C4-2B (cell line): ENCODE measurements around the gene HOPX.

Source experiments
- ZFX ChIP-seq: fragments of 450-650 bp; IDR thresholded peaks from 2 replicates; pipeline ENCODE4 v1.6.1; 2017
- TF ChIP-seq, protein P1 (sequence below): fragments of 450-650 bp; conservative IDR thresholded peaks from 2 replicates; pipeline ENCODE4 v1.5.1; 2017; ENCODE audit warnings: mild to moderate bottlenecking

DNA sequence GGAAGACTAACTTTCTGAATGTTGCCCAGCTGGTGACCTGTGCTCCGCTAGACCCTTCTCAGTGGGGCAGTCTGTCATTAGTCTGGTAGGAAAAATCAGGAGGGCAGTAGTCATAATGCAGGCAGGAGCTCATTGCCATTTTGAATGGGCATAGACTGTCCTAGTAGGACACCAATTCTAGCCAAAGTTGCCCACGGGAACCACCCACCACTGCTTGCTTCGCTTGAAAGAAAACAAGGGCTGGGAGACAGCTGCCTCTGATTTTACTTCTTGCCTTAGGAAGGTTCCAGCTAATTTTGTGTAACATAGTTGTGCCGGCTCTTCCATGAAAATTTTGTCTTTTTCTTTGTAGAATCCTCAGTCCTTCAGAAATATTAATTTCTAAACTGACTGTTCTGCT is 23.3 kb downstream of the HOPX start:
- TF ChIP-seq, protein P1, sequence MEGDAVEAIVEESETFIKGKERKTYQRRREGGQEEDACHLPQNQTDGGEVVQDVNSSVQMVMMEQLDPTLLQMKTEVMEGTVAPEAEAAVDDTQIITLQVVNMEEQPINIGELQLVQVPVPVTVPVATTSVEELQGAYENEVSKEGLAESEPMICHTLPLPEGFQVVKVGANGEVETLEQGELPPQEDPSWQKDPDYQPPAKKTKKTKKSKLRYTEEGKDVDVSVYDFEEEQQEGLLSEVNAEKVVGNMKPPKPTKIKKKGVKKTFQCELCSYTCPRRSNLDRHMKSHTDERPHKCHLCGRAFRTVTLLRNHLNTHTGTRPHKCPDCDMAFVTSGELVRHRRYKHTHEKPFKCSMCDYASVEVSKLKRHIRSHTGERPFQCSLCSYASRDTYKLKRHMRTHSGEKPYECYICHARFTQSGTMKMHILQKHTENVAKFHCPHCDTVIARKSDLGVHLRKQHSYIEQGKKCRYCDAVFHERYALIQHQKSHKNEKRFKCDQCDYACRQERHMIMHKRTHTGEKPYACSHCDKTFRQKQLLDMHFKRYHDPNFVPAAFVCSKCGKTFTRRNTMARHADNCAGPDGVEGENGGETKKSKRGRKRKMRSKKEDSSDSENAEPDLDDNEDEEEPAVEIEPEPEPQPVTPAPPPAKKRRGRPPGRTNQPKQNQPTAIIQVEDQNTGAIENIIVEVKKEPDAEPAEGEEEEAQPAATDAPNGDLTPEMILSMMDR, result no peak
- no peak for TF ChIP-seq ZFX
